GM21786 (cell line): Measurements from ENCODE around the gene SLC51A.

Experiments used
- ATAC-seq: cut with Tn5 transposase; IDR thresholded peaks from one replicate; pipeline ENCODE4 v1.9.1; 2021; ENCODE audit not compliant: unreplicated experiment

Gene SLC51A

GRCh38 chr3:196215493-196216020 is 777 bp upstream of the SLC51A start:
- no peak for ATAC-seq

DNA sequence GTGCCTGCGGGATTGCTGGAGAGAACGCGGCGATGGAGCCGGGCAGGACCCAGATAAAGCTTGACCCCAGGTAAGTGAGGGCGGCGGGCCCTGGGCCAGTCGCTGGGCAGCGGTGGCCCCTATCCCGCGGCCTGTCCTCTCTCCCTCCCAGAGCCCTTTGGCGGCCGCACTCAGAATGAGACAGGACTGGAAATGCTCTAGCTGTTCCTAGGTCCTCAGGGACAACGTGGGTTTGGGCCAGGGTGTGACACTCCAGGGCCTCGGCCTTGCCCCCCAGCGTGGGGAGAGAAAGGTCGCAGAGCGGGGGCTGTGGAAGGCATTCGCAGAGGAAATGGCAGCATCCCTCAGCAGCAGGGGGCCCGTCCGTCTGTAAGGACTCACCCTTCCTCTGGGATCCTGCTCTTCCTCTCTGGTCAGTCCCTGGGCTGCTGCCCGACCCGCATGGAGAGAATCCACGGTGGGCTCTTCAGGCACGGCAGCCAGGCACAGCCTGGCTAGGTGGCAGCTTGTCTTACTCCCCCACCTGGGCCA is 412 bp downstream of the SLC51A start:
- ATAC-seq, result no peak

GRCh38 chr3:196217307-196218154 is 1.2 kb downstream of the SLC51A start:
- no peak for ATAC-seq

DNA sequence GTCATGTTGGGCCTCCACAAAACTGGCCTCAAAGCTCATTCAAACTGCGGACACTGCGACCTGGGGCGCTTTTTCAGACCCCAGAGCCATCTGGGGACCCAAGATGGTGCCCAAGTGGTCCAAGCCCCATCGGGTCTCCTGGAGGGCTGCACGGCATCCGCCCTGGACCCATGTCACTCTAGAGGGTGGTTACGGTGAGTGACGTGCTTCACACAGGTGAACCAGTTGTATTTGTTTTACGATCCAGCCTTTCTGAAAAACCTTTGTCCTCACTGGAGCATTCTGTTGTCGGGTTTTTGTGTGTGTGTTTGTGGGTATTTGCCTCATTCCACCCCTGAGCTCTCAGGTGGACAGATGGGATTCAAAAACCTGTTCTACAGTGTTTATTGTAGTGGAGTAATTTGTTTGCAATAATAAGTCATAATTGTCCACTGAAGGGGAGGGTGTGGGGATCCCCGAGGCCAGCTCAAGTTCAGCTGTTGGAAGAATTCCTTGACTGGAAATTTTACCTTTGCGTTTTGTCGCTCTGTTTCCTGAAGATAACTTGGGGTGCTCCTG is 1.9 kb downstream of the SLC51A start:
- ATAC-seq, result no peak

DNA sequence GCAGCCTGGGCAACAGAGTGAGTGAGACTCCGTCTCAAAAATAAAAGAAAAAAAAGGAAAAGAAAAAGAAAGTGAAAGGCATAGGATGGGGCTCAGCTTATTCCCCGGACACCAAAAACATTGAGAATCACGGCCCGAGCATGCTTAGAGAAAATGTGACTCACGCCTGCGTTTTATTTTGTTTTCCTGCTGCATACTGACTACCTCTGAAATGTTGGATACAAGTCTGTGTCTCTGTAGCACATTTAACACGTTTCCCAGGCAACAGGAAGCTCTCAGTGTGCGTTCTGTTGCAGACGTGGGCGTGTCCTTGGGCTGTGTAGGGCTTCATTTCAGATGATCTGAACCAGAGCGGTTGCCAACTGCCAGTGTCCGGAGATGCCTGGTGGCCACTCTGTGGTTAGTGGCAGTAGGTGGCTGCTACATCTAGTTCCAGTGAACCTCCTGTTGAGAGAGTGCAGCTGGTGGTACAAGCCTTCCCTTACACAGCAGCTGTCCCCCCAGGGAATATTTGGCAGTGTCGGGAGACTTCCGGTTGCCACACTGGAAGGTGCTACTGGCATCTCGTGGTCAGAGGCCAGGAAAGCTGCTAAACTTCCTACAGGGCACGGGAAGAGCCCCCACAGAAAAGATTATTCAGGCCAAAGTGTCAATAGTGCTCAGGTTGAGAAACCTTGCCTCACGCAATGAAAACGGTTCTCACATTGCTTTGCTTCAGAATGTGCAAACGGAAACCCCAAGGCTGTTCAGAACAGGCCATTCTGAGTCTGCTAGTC is 3.0 kb downstream of the SLC51A start:
- ATAC-seq, result peak; percentile 85

DNA sequence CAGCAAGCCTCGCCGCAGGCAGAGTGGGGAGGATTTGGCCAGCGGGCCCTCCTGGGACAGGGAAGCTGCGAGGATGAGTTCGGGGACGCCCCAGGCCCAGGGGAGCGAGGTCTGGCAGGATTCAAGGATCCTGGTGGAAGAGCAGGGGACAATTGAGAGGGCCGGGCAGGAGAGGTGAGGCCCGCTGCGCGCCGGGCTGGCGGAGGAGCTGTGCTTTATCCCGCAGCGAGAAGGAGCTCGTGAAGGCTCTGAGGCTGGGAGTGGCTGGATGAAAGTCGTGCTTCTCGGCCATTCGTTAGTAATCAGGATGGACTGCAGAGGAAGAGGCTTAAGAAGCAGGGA is 3.6 kb downstream of the SLC51A start:
- no peak for ATAC-seq

DNA sequence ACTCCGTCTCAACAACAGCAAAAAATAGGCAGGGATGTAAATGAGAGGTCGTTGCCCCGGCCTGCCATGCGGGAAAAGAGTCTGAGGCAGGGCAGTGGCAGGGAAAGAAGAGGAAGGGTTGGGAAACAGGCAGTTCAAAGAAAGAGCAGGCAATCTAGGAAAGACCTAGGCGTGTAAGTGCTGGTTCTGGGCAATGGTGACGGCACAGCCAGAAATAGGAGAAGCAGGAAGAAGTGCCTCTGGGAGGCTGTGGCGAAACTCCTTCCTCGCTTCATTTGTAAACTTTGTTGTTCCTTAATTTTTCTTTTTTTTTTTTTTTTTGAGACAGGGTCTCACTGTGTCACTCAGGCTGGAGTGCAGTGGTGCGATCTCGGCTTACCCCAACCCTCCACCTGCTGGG is 4.3 kb downstream of the SLC51A start:
- ATAC-seq, result no peak

DNA sequence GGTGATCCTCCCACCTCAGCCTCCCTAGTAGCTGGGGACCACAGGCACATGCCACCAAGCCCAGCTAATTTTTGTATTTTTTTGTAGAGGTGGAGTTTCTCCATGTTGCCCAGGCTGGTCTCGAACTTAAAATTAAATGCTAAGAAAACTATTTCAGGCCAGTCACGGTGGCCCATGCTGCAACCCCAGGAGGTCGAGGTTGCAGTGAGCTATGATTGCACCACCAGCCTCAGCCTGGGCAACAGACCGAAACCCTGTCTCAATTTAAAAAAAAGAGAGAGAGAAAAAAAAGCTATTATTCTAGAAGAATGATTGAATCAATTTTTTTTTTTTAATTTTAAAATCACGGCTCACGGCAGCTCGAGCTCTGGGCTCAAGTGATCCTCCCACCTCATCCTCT is 4.7 kb downstream of the SLC51A start:
- no peak for ATAC-seq

- no peak for ATAC-seq
Measured at GRCh38 chr3:196222876-196223595, 6.7 kb downstream of the SLC51A start.

GRCh38 chr3:196225086-196225485 is 8.8 kb downstream of the SLC51A start:
- ATAC-seq, result no peak

GRCh38 chr3:196225763-196226364 is 9.5 kb downstream of the SLC51A start:
- no peak for ATAC-seq

- no peak for ATAC-seq
Measured at GRCh38 chr3:196227121-196227561, 10.8 kb downstream of the SLC51A start.

GRCh38 chr3:196227629-196228493 is 11.5 kb downstream of the SLC51A start:
- no peak for ATAC-seq

GRCh38 chr3:196232154-196232881 is 16.0 kb downstream of the SLC51A start:
- peak; percentile 46 for ATAC-seq

DNA sequence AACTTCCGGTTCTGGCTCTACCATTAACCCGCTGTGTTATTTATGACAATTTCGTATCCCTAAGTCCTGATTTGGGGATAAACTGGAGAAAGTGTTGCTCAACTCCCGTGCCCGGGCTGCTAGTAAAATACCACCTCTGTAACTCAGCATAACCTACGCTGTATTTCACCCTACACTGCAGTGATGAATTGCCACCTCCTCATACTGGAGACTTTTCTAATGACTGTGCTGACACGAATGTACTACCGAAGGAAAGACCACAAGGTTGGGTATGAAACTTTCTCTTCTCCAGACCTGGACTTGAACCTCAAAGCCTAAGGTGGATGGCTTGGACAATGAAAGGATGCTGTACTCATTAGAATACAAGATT is 16.5 kb downstream of the SLC51A start:
- no peak for ATAC-seq

- no peak for ATAC-seq
Measured at GRCh38 chr3:196235452-196236122, 19.3 kb downstream of the SLC51A start.

- ATAC-seq, result no peak
Measured at GRCh38 chr3:196236223-196236622, 19.9 kb downstream of the SLC51A start.

GRCh38 chr3:196237203-196237602 is 20.9 kb downstream of the SLC51A start:
- no peak for ATAC-seq
